DND-41 (cell line): ENCODE measurements around the gene MATN1.

Experiments used
- ATAC-seq: fragments of 200-7000 bp; cut with Tn5 transposase; 3 replicates; pipeline ENCODE4 v1.9.1; 2021; ENCODE audit warnings: low read depth; ENCODE audit not compliant: insufficient read depth
- DNase-seq: peaks from one replicate; pipeline ENCODE4 v3.0.0-alpha.2; 2020
- H2AFZ ChIP-seq: 2 replicates; pipeline ENCODE4 v1.6.0; 2012; ENCODE audit warnings: low read depth, low read length
- H3K27ac ChIP-seq: 2 replicates; pipeline ENCODE4 v1.5.1; 2012; ENCODE audit warnings: low read length, inconsistent platforms
- H3K27me3 ChIP-seq: fragments of 200-600 bp; sonication (generic); 2 replicates; pipeline ENCODE4 v1.6.0; 2012; ENCODE audit warnings: low read length, mild to moderate bottlenecking, inconsistent platforms; ENCODE audit not compliant: insufficient read depth, poor library complexity
- H3K36me3 ChIP-seq: 2 replicates; pipeline ENCODE4 v1.5.1; 2012; ENCODE audit warnings: low read length, inconsistent platforms; ENCODE audit not compliant: insufficient read depth
- H3K4me1 ChIP-seq: 2 replicates; pipeline ENCODE4 v1.5.1; 2012; ENCODE audit warnings: mild to moderate bottlenecking, low read length; ENCODE audit not compliant: insufficient read depth
- H3K4me2 ChIP-seq: 2 replicates; pipeline ENCODE4 v1.6.0; 2012; ENCODE audit warnings: mild to moderate bottlenecking, moderate library complexity, low read length, inconsistent platforms; ENCODE audit not compliant: insufficient read depth
- H3K4me3 ChIP-seq, 2 experiments: fragments of 200-600 bp in 1 of 2; shearing (Covaris generic) in 1 of 2; 2 replicates each; pipeline ENCODE4 v1.5.1; 2012 to 2016; ENCODE audit warnings: inconsistent platforms in 2 of 2, low read length in 2 of 2, mild to moderate bottlenecking in 2 of 2, low read depth in 1 of 2, moderate library complexity in 1 of 2
- H3K79me2 ChIP-seq: 2 replicates; pipeline ENCODE4 v1.6.0; 2012; ENCODE audit warnings: low read length, inconsistent platforms; ENCODE audit not compliant: insufficient read depth
- H3K9ac ChIP-seq: 2 replicates; pipeline ENCODE4 v1.6.0; 2012; ENCODE audit warnings: low read depth, mild to moderate bottlenecking, inconsistent platforms, low read length, moderate library complexity
- H3K9me3 ChIP-seq: 2 replicates; pipeline ENCODE4 v1.5.1; 2012; ENCODE audit warnings: low read length, moderate library complexity, mild to moderate bottlenecking, inconsistent platforms; ENCODE audit not compliant: insufficient read depth, severe bottlenecking
- H4K20me1 ChIP-seq: 2 replicates; pipeline ENCODE4 v1.6.0; 2012; ENCODE audit warnings: low read length; ENCODE audit not compliant: insufficient read depth
- EZH2 ChIP-seq: IDR thresholded peaks from 3 replicates; pipeline ENCODE4 v1.6.1; 2012; ENCODE audit warnings: borderline replicate concordance, low read depth, mild to moderate bottlenecking, moderate library complexity, low read length, inconsistent platforms; ENCODE audit not compliant: severe bottlenecking
- TF ChIP-seq, protein P1 (sequence below): IDR thresholded peaks from 2 replicates; pipeline ENCODE4 v1.5.1; 2012; ENCODE audit warnings: borderline replicate concordance, low read length, moderate library complexity, mild to moderate bottlenecking; ENCODE audit not compliant: poor library complexity, severe bottlenecking; ENCODE audit errors: extremely low read depth

The MATN1 gene

DNA sequence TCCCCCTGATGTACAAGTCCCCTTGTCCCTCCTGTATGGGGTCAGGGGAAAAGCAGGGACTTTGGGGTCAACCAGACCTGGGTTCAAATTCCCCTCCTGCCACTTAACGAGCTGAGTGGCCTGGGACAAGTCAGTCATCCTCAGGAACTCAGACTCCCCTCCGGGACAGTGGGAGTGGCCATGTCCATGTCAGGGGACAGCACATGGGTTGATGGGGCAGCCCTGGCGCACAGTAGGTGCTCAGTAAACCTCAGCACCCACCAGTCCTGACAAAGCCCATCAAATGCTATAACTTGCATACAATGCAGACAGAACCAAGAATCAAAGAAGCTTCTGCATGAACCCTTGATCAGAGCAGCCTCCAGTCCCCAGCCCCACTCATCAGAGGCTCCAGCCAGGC, 30.0 kb downstream of the MATN1 start:
- H3K4me2 ChIP-seq, result no peak overlapping the region
- H4K20me1 ChIP-seq, result no peaks in the 10 kb centered on the region; the same call in 1 of the 2 replicates
- TF ChIP-seq, protein P1, sequence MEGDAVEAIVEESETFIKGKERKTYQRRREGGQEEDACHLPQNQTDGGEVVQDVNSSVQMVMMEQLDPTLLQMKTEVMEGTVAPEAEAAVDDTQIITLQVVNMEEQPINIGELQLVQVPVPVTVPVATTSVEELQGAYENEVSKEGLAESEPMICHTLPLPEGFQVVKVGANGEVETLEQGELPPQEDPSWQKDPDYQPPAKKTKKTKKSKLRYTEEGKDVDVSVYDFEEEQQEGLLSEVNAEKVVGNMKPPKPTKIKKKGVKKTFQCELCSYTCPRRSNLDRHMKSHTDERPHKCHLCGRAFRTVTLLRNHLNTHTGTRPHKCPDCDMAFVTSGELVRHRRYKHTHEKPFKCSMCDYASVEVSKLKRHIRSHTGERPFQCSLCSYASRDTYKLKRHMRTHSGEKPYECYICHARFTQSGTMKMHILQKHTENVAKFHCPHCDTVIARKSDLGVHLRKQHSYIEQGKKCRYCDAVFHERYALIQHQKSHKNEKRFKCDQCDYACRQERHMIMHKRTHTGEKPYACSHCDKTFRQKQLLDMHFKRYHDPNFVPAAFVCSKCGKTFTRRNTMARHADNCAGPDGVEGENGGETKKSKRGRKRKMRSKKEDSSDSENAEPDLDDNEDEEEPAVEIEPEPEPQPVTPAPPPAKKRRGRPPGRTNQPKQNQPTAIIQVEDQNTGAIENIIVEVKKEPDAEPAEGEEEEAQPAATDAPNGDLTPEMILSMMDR, result no peak
- no peak for TF ChIP-seq EZH2
- H3K4me1 ChIP-seq, result no peaks in the 10 kb centered on the region
- no peaks in the 10 kb centered on the region for H3K9me3 ChIP-seq
- no peaks in the 10 kb centered on the region for H3K79me2 ChIP-seq
- no peak overlapping the region for H3K9ac ChIP-seq
- ATAC-seq (no peak), DNase-seq (no peak)
- H3K27me3 ChIP-seq, result peaks cover 17% of the 10 kb centered on the region
- H2AFZ ChIP-seq, result no peak overlapping the region
- no peak overlapping the region for H3K27ac ChIP-seq
- no peak overlapping the region for H3K4me3 ChIP-seq
- H3K36me3 ChIP-seq, result no peaks in the 10 kb centered on the region

DNA sequence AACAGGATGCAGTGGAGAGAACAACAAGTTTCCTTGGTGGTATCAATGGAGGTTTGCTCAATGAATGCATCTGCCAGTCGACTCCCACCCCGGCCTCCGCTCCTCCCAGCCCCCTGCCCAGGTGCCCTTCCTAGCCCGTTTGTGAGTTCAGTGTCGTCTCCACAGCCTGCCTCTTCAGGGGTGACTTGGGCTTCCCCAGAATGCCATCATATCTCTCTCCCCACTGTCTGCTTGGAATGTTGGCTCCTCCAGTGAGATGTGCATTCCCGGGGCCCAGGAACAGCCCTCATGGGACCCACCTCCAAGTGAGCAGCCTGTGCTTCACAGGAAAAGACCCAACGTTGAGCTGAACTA, 30.5 kb downstream of the MATN1 start:
- no peaks in the 10 kb centered on the region for H3K79me2 ChIP-seq
- no peaks in the 10 kb centered on the region for H3K36me3 ChIP-seq
- no peaks in the 10 kb centered on the region for H3K4me1 ChIP-seq
- H3K27me3 ChIP-seq, result peaks cover 17% of the 10 kb centered on the region
- no peaks in the 10 kb centered on the region; the same call in 1 of the 2 replicates for H4K20me1 ChIP-seq
- no peak overlapping the region for H3K4me3 ChIP-seq
- H3K9me3 ChIP-seq, result no peaks in the 10 kb centered on the region
- DNase-seq (no peak), ATAC-seq (no peak)
- no peak overlapping the region for H3K9ac ChIP-seq
- H3K4me2 ChIP-seq, result no peak overlapping the region
- no peak overlapping the region for H3K27ac ChIP-seq
- TF ChIP-seq, protein P1, result no peak
- H2AFZ ChIP-seq, result no peak overlapping the region

DNA sequence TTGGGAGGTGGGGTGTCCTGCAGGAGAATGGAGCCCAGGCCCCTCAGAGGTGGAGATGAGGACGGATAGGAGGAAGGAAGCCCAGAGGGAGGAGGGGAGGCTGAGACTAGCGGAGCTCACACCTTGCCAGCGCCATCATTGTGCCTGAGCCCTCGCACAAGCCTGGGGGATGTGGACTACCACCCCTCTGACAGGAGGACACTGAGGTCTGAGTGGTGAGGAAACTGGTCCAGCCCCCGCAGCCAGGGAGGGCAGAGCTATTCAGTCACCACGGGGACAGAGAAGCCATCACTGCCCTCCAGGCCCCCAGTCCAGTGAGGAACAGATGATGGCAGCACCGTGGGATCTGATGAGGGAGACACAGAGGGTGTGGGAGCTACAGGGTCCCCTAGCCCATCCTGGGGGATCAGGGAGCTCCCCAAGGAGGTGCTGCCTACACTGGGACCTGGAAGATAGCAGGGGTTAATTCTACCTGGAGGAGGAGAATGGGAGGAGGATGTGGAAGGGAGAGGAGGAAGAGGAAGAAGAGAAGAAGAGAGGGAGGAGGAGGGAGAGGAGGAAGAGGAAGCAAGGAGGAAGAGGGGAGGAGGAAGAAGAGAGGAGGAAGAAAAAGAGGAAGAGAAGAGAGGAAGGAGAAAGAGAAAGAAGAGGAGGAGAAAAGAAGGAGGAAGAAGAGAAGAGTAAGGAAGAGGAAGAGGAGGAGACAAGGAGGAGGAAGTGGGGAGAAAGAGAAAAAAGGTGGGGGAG, 31.0 kb downstream of the MATN1 start:
- Histone ChIP-seq H3K27me3 (peaks cover 18% of the 10 kb centered on the region), H4K20me1 (no peaks in the 10 kb centered on the region; the same call in 1 of the 2 replicates), H3K36me3 (no peaks in the 10 kb centered on the region), H3K9ac (no peak overlapping the region), H3K4me3 (no peak overlapping the region), H3K9me3 (no peaks in the 10 kb centered on the region), H3K27ac (no peak overlapping the region), H3K4me2 (no peak overlapping the region), H3K79me2 (no peaks in the 10 kb centered on the region), H3K4me1 (no peaks in the 10 kb centered on the region), H2AFZ (no peak overlapping the region)
- TF ChIP-seq, protein P1, result no peak
- no peak for TF ChIP-seq EZH2
- no peak for DNase-seq
- ATAC-seq, result no peak

DNA sequence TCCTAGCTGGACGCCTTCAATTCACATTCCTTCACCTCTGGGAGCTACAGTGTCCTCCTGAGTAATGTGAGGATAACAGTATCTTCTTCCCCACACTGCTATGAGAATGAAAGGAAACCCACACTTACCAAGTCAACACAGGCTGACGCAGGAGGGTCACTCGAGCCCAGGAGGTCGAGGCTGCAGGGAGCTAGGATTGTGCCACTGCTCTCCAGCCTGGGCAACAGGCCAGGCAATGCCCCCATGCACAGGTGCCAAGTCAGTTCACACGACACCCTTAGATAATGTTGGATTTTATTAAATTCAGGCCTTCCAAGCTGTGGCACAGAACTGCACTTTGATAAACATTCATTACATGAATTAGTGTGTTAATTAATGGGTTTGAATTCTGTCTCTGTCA, 31.9 kb downstream of the MATN1 start:
- H3K36me3 ChIP-seq, result no peaks in the 10 kb centered on the region
- H3K27ac ChIP-seq, result no peak overlapping the region
- no peaks in the 10 kb centered on the region; the same call in 1 of the 2 replicates for H4K20me1 ChIP-seq
- TF ChIP-seq, protein P1, result no peak
- no peak for TF ChIP-seq EZH2
- H3K4me1 ChIP-seq, result no peaks in the 10 kb centered on the region
- DNase-seq, result no peak
- H3K27me3 ChIP-seq, result peaks cover 18% of the 10 kb centered on the region
- H3K9me3 ChIP-seq, result no peaks in the 10 kb centered on the region
- no peak overlapping the region for H2AFZ ChIP-seq
- H3K4me2 ChIP-seq, result no peak overlapping the region
- no peak for ATAC-seq
- H3K79me2 ChIP-seq, result no peaks in the 10 kb centered on the region
- no peak overlapping the region for H3K4me3 ChIP-seq
- no peak overlapping the region for H3K9ac ChIP-seq
